ENCODE measurements around the gene PDE4B. TPM values are rescaled to one million over a fixed set of nuclear protein-coding genes. Genes with fewer than 3 reads are reported as not detected.

The PDE4B gene
- total RNA-seq, 1 experiment from 2014 or later: not detected

DNA sequence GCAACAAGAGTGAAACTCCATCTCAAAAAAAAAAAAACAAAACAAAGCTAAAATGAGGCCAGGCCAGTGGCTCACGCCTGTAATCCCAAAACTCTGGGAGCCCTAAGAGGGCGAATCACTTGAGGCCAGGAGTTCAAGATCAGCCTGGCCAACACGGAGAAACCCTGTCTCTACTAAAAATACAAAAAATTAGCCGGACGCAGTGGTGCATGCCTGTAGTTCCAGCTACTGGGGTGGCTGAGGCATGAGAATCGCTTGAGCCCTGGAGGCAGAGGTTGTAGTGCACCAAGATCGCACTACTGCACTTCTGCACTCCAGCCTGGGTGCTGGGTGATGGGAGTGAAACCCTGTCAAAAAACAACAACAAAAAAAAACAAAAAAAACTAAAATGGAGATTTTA is 550.0 kb downstream of the PDE4B start:
- intact Hi-C loops (cut with micrococcal nuclease; ENCODE audit: unreplicated experiment): no loop called here
- Mint-ChIP-seq H3K9me3 (ENCODE audit: unreplicated experiment) (no peaks in the 10 kb centered on the region), H3K4me3 (ENCODE audit: unreplicated experiment) (no peak overlapping the region), H3K27me3 (ENCODE audit: insufficient read depth, unreplicated experiment) (peaks cover 3% of the 10 kb centered on the region), H3K36me3 (ENCODE audit: insufficient read depth, unreplicated experiment) (no peaks in the 10 kb centered on the region), H3K4me1 (ENCODE audit: low read depth, unreplicated experiment) (no peaks in the 10 kb centered on the region), H3K27ac (ENCODE audit: unreplicated experiment) (no peak overlapping the region)
- ChIA-PET POLR2A (no interaction called here), CTCF (no interaction called here)
- no TSS peak for BruUV-seq (replicated peaks)
- H3K36me3 ChIP-seq (ENCODE audit: control insufficient read depth, insufficient read depth, low read length): no peaks in the 10 kb centered on the region
- no peaks in the 10 kb centered on the region for H3K27me3 ChIP-seq (replicated peaks; ENCODE audit: control insufficient read depth, insufficient read depth, low read length)
- no peaks in the 10 kb centered on the region for H3K4me1 ChIP-seq
- DNase-seq: no peak
- no peak overlapping the region for H3K4me3 ChIP-seq (ENCODE audit: low read depth, low read length)
- TF ChIP-seq, protein P1, sequence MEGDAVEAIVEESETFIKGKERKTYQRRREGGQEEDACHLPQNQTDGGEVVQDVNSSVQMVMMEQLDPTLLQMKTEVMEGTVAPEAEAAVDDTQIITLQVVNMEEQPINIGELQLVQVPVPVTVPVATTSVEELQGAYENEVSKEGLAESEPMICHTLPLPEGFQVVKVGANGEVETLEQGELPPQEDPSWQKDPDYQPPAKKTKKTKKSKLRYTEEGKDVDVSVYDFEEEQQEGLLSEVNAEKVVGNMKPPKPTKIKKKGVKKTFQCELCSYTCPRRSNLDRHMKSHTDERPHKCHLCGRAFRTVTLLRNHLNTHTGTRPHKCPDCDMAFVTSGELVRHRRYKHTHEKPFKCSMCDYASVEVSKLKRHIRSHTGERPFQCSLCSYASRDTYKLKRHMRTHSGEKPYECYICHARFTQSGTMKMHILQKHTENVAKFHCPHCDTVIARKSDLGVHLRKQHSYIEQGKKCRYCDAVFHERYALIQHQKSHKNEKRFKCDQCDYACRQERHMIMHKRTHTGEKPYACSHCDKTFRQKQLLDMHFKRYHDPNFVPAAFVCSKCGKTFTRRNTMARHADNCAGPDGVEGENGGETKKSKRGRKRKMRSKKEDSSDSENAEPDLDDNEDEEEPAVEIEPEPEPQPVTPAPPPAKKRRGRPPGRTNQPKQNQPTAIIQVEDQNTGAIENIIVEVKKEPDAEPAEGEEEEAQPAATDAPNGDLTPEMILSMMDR (IDR thresholded peaks at IDR 0.05; ENCODE audit: insufficient read depth in 1 of 2, low read depth in 1 of 2, low read length in 1 of 2, severe bottlenecking in 1 of 2, unreplicated experiment in 1 of 2): no peak
- H3K9me3 ChIP-seq: no peaks in the 10 kb centered on the region

DNA sequence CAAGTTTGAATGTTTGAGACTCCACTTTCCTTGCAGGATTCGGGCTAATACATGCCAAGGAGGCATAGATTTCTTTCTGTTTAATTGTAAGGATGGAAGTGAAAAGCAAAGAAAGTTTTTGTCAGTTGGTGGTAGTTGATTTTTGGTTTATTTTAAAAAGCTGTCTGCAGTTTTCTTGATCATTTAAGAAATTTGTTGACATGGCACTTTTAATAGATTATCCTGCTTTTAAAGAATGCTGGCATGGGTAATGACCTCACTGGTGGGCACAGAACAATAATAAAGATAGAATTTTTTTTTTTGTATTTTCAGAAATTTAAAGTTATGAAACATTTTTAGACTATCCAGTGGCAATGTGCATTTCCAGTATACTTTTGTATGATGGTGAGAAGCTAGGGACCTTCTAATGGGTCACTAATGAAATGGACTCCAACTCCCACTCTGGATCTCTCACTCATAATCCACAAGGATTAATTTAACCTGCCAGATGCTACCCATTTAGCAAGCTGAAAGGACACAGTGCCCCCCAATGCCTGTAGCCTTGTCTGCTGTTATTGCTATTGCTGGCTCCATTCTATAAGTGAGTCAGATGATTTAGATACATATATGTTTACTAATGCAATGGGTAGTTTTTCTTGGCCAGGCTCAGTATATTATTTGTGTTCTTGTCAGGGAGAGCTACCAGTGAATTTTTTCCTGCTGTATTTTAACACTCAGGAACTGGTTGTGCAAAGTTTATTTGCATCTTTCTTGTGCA is 551.1 kb downstream of the PDE4B start:
- CTCF ChIA-PET: no interaction called here
- no peak overlapping the region for H3K27ac Mint-ChIP-seq (ENCODE audit: unreplicated experiment)
- no peaks in the 10 kb centered on the region for H3K9me3 ChIP-seq
- no peak overlapping the region for H3K4me3 ChIP-seq (ENCODE audit: low read depth, low read length)
- no peaks in the 10 kb centered on the region for H3K27me3 ChIP-seq (replicated peaks; ENCODE audit: control insufficient read depth, insufficient read depth, low read length)
- no peaks in the 10 kb centered on the region for H3K4me1 Mint-ChIP-seq (ENCODE audit: low read depth, unreplicated experiment)
- H3K9me3 Mint-ChIP-seq (ENCODE audit: unreplicated experiment): no peaks in the 10 kb centered on the region
- intact Hi-C loops (cut with micrococcal nuclease; ENCODE audit: unreplicated experiment): no loop called here
- TF ChIP-seq, protein P1 (IDR thresholded peaks at IDR 0.05; ENCODE audit: insufficient read depth in 1 of 2, low read depth in 1 of 2, low read length in 1 of 2, severe bottlenecking in 1 of 2, unreplicated experiment in 1 of 2): no peak
- H3K36me3 Mint-ChIP-seq (ENCODE audit: insufficient read depth, unreplicated experiment): no peaks in the 10 kb centered on the region
- no peak for DNase-seq
- BruUV-seq (replicated peaks): no TSS peak
- H3K4me1 ChIP-seq: no peaks in the 10 kb centered on the region
- H3K36me3 ChIP-seq (ENCODE audit: control insufficient read depth, insufficient read depth, low read length): no peaks in the 10 kb centered on the region
- POLR2A ChIA-PET: no interaction called here
- H3K4me3 Mint-ChIP-seq (ENCODE audit: unreplicated experiment): no peak overlapping the region
- H3K27me3 Mint-ChIP-seq (ENCODE audit: insufficient read depth, unreplicated experiment): peaks cover 3% of the 10 kb centered on the region

DNA sequence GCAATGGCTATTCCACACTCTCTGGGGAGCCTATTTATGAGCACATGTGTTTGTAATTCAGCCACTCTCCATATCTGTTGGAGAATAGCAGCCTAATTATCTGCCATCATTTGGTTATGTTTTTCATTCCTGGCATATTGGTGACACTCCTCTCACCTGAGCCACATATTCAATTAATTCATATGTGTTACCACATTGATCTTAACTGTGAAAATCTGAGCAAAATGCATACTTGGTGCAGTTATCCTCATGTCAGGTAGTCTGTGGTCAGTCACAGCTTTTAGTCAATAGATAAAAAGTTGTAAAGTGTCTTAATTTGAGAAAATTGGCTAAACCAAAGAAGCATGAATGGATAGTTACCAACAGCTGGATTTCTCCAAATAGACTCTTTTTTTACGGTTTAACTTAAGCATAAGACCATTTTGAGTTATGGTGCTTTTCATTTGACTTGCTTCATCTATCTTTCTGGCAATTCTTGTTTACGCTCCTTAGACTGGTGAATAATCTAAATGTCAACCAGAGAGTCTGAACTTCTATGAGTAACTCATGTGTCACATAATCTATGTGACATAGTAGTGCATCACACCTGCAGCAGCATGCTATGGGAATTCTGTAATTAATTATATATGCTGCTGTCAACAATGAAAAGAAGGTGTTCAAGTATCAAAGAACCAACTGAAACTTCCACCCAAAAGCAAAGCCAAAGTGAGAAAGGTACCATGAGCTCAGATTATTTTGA is 553.5 kb downstream of the PDE4B start:
- no peak for DNase-seq
- H3K4me3 Mint-ChIP-seq (ENCODE audit: unreplicated experiment): no peak overlapping the region
- TF ChIP-seq, protein P1 (IDR thresholded peaks at IDR 0.05; ENCODE audit: insufficient read depth in 1 of 2, low read depth in 1 of 2, low read length in 1 of 2, severe bottlenecking in 1 of 2, unreplicated experiment in 1 of 2): no peak
- ChIA-PET POLR2A (no interaction called here), CTCF (no interaction called here)
- no peaks in the 10 kb centered on the region for H3K36me3 Mint-ChIP-seq (ENCODE audit: insufficient read depth, unreplicated experiment)
- H3K9me3 Mint-ChIP-seq (ENCODE audit: unreplicated experiment): no peaks in the 10 kb centered on the region
- Histone ChIP-seq H3K27me3 (replicated peaks; ENCODE audit: control insufficient read depth, insufficient read depth, low read length) (no peaks in the 10 kb centered on the region), H3K36me3 (ENCODE audit: control insufficient read depth, insufficient read depth, low read length) (no peaks in the 10 kb centered on the region), H3K4me3 (ENCODE audit: low read depth, low read length) (no peak overlapping the region), H3K9me3 (no peaks in the 10 kb centered on the region), H3K4me1 (no peaks in the 10 kb centered on the region)
- H3K4me1 Mint-ChIP-seq (ENCODE audit: low read depth, unreplicated experiment): no peaks in the 10 kb centered on the region
- no TSS peak for BruUV-seq (replicated peaks)
- intact Hi-C loops (cut with micrococcal nuclease; ENCODE audit: unreplicated experiment): no loop called here
- no peak overlapping the region for H3K27ac Mint-ChIP-seq (ENCODE audit: unreplicated experiment)
- peaks cover 6% of the 10 kb centered on the region for H3K27me3 Mint-ChIP-seq (ENCODE audit: insufficient read depth, unreplicated experiment)
